DND-41 (cell line): Measurements from ENCODE around the gene BORCS6.

Experiments used
- ATAC-seq: fragments of 200-7000 bp; cut with Tn5 transposase; 3 replicates; pipeline ENCODE4 v1.9.1; 2021; ENCODE audit warnings: low read depth; ENCODE audit not compliant: insufficient read depth
- DNase-seq: peaks from one replicate; pipeline ENCODE4 v3.0.0-alpha.2; 2020
- H2AFZ ChIP-seq: 2 replicates; pipeline ENCODE4 v1.6.0; 2012; ENCODE audit warnings: low read depth, low read length
- H3K27ac ChIP-seq: 2 replicates; pipeline ENCODE4 v1.5.1; 2012; ENCODE audit warnings: low read length, inconsistent platforms
- H3K27me3 ChIP-seq: fragments of 200-600 bp; sonication (generic); 2 replicates; pipeline ENCODE4 v1.6.0; 2012; ENCODE audit warnings: low read length, mild to moderate bottlenecking, inconsistent platforms; ENCODE audit not compliant: insufficient read depth, poor library complexity
- H3K36me3 ChIP-seq: 2 replicates; pipeline ENCODE4 v1.5.1; 2012; ENCODE audit warnings: low read length, inconsistent platforms; ENCODE audit not compliant: insufficient read depth
- H3K4me1 ChIP-seq: 2 replicates; pipeline ENCODE4 v1.5.1; 2012; ENCODE audit warnings: mild to moderate bottlenecking, low read length; ENCODE audit not compliant: insufficient read depth
- H3K4me2 ChIP-seq: 2 replicates; pipeline ENCODE4 v1.6.0; 2012; ENCODE audit warnings: mild to moderate bottlenecking, moderate library complexity, low read length, inconsistent platforms; ENCODE audit not compliant: insufficient read depth
- H3K4me3 ChIP-seq, 2 experiments: fragments of 200-600 bp in 1 of 2; shearing (Covaris generic) in 1 of 2; 2 replicates each; pipeline ENCODE4 v1.5.1; 2012 to 2016; ENCODE audit warnings: inconsistent platforms in 2 of 2, low read length in 2 of 2, mild to moderate bottlenecking in 2 of 2, low read depth in 1 of 2, moderate library complexity in 1 of 2
- H3K79me2 ChIP-seq: 2 replicates; pipeline ENCODE4 v1.6.0; 2012; ENCODE audit warnings: low read length, inconsistent platforms; ENCODE audit not compliant: insufficient read depth
- H3K9ac ChIP-seq: 2 replicates; pipeline ENCODE4 v1.6.0; 2012; ENCODE audit warnings: low read depth, mild to moderate bottlenecking, inconsistent platforms, low read length, moderate library complexity
- H3K9me3 ChIP-seq: 2 replicates; pipeline ENCODE4 v1.5.1; 2012; ENCODE audit warnings: low read length, moderate library complexity, mild to moderate bottlenecking, inconsistent platforms; ENCODE audit not compliant: insufficient read depth, severe bottlenecking
- H4K20me1 ChIP-seq: 2 replicates; pipeline ENCODE4 v1.6.0; 2012; ENCODE audit warnings: low read length; ENCODE audit not compliant: insufficient read depth
- EZH2 ChIP-seq: IDR thresholded peaks from 3 replicates; pipeline ENCODE4 v1.6.1; 2012; ENCODE audit warnings: borderline replicate concordance, low read depth, mild to moderate bottlenecking, moderate library complexity, low read length, inconsistent platforms; ENCODE audit not compliant: severe bottlenecking
- TF ChIP-seq, protein P1 (sequence below): IDR thresholded peaks from 2 replicates; pipeline ENCODE4 v1.5.1; 2012; ENCODE audit warnings: borderline replicate concordance, low read length, moderate library complexity, mild to moderate bottlenecking; ENCODE audit not compliant: poor library complexity, severe bottlenecking; ENCODE audit errors: extremely low read depth

Gene BORCS6

DNA sequence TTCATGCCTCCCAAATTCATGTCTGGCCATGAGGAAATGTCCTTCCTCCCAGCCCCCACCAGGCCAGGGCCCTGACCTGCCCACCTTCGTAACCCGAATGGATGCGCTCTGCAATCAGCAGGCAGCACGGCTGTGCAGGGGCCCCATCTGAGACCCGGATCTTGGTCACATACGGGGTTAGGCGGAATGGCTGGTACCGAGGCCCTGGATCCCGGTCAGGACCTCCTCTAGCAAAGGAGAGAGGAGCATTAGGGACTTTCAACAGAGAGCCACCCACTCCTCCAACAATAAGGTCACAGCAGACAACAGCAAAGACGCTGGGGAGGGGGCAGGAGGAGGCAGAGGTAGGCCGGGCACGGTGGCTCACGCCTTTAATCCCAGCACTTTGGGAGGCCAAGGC is 41.4 kb downstream of the BORCS6 start:
- H3K9me3 ChIP-seq: no peaks in the 10 kb centered on the region
- H3K36me3 ChIP-seq: peaks cover 67% of the 10 kb centered on the region
- H4K20me1 ChIP-seq: peaks cover 22% of the 10 kb centered on the region
- no peak overlapping the region for H3K4me3 ChIP-seq
- no peak for DNase-seq
- ATAC-seq: no peak
- no peak overlapping the region for H2AFZ ChIP-seq
- no peak overlapping the region for H3K27ac ChIP-seq
- TF ChIP-seq EZH2: no peak
- TF ChIP-seq, protein P1, sequence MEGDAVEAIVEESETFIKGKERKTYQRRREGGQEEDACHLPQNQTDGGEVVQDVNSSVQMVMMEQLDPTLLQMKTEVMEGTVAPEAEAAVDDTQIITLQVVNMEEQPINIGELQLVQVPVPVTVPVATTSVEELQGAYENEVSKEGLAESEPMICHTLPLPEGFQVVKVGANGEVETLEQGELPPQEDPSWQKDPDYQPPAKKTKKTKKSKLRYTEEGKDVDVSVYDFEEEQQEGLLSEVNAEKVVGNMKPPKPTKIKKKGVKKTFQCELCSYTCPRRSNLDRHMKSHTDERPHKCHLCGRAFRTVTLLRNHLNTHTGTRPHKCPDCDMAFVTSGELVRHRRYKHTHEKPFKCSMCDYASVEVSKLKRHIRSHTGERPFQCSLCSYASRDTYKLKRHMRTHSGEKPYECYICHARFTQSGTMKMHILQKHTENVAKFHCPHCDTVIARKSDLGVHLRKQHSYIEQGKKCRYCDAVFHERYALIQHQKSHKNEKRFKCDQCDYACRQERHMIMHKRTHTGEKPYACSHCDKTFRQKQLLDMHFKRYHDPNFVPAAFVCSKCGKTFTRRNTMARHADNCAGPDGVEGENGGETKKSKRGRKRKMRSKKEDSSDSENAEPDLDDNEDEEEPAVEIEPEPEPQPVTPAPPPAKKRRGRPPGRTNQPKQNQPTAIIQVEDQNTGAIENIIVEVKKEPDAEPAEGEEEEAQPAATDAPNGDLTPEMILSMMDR: no peak
- peaks cover 17% of the 10 kb centered on the region for H3K79me2 ChIP-seq
- no peaks in the 10 kb centered on the region for H3K27me3 ChIP-seq
- peaks cover 30% of the 10 kb centered on the region for H3K4me1 ChIP-seq
- H3K9ac ChIP-seq: no peak overlapping the region
- H3K4me2 ChIP-seq: no peak overlapping the region

DNA sequence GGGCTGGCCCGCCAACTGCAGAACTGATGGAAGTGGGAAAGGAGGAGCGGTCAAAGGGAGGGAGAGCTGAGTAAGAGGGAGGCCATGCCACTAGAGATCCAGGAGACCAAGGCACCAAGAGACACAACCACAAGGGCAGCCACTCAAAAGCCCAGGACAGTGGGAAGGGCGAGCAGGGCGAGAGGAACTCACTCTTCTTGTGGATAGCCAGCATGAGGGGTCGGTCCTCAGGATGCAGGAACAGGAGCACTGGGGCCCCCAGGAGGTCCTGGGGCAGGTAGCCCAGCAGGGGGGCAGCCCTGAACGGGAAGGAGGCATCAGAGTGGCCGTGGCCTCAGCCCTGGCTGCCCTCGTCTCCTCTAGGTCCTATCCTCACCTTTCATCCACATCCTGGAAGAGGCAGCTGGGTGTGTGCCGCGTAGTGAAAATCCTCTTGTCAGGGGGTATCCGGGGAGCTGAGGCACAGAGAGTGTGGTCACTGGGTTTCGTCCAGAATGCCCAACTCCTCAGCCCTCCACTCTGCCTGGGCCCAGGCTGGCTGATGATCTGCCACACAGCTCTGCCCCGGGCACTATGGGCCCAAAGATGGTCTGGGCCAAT is 42.1 kb downstream of the BORCS6 start:
- H3K27ac ChIP-seq: no peak overlapping the region
- ATAC-seq (no peak), DNase-seq (no peak)
- no peak for TF ChIP-seq EZH2
- TF ChIP-seq, protein P1: no peak
- peaks cover 28% of the 10 kb centered on the region for H3K4me1 ChIP-seq
- no peak overlapping the region for H3K4me3 ChIP-seq
- H3K79me2 ChIP-seq: peaks cover 17% of the 10 kb centered on the region
- H3K9me3 ChIP-seq: no peaks in the 10 kb centered on the region
- H3K36me3 ChIP-seq: peaks cover 72% of the 10 kb centered on the region
- no peaks in the 10 kb centered on the region for H3K27me3 ChIP-seq
- no peak overlapping the region for H3K4me2 ChIP-seq
- H3K9ac ChIP-seq: no peak overlapping the region
- H4K20me1 ChIP-seq: peaks cover 22% of the 10 kb centered on the region
- H2AFZ ChIP-seq: no peak overlapping the region

DNA sequence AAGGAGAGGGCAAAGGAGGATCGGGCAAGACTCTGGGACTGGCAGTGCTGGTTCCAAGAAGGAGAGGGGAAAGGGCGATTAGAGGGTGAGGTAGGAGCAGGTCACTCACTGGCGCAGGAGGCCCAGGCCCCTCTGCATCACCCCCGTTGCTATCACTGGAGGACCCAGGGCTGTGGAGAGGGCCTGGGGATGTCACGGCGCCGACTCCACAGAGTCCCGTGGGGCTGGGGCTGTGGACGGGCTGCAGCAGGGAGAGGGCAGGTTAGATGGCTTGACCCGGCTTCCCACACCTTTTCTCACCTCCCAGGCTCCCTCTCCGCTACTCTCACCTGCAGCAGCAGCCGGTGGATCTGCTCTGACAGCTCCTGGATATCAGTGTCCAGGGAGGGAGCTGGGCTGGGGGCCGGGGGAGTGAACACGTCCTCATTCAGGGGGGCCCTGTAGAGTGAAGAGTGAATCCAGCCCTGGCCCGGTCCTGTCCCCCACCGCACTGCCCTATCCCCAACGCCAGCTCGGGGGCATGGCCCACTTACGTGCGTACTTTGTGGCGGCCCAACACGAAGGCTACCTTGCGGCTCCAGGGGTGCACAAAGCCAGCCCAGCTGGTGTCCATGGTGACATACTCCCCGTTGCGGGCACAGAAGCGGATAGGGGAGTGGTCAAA is 42.7 kb downstream of the BORCS6 start:
- peaks cover 17% of the 10 kb centered on the region for H3K79me2 ChIP-seq
- H3K9me3 ChIP-seq: no peaks in the 10 kb centered on the region
- no peak for ATAC-seq
- no peak overlapping the region for H3K27ac ChIP-seq
- no peak for DNase-seq
- no peak overlapping the region for H3K4me2 ChIP-seq
- H3K4me1 ChIP-seq: peaks cover 22% of the 10 kb centered on the region
- H4K20me1 ChIP-seq: peaks cover 22% of the 10 kb centered on the region
- H2AFZ ChIP-seq: no peak overlapping the region
- H3K36me3 ChIP-seq: peaks cover 78% of the 10 kb centered on the region
- no peaks in the 10 kb centered on the region for H3K27me3 ChIP-seq
- no peak overlapping the region for H3K4me3 ChIP-seq
- H3K9ac ChIP-seq: no peak overlapping the region
- no peak for TF ChIP-seq EZH2
- TF ChIP-seq, protein P1: no peak
